Skeletal muscle tissue (tissue), 4 donors: ENCODE results near the gene RILPL1. TPM values are rescaled to one million over a fixed set of nuclear protein-coding genes. Genes with fewer than 3 reads are reported as not detected.
"Not testable (repeated sequence)": the region's sequence is repeated elsewhere in the genome, so short reads cannot be mapped to it uniquely, and the experiment has no call there.

Source experiments
- H3K27ac ChIP-seq: one replicate; pipeline ENCODE4 v1.7.0; 2013; ENCODE audit warnings: mild to moderate bottlenecking, low read depth, low read length, inconsistent platforms
- H3K27me3 ChIP-seq, 3 donors: one replicate each; pipeline ENCODE4 v1.7.0; 2013; ENCODE audit warnings: low read length in 3 of 3; ENCODE audit not compliant: control insufficient read depth in 3 of 3, insufficient read depth in 3 of 3
- H3K36me3 ChIP-seq, 3 donors: one replicate each; pipeline ENCODE4 v1.7.0; 2013; ENCODE audit warnings: low read length in 3 of 3; ENCODE audit not compliant: control insufficient read depth in 3 of 3, insufficient read depth in 3 of 3
- H3K4me1 ChIP-seq, 3 donors: one replicate each; pipeline ENCODE4 v1.7.0; 2013; ENCODE audit warnings: low read length in 3 of 3, mild to moderate bottlenecking in 3 of 3; ENCODE audit not compliant: control insufficient read depth in 3 of 3, insufficient read depth in 3 of 3
- H3K4me3 ChIP-seq, 3 donors: one replicate each; pipeline ENCODE4 v1.7.0; 2013; ENCODE audit warnings: low read length in 3 of 3
- H3K9ac ChIP-seq, 3 donors: one replicate each; pipeline ENCODE4 v1.7.0; 2013; ENCODE audit warnings: low read length in 3 of 3, mild to moderate bottlenecking in 3 of 3, moderate library complexity in 2 of 3, low read depth in 1 of 3
- H3K9me3 ChIP-seq, 3 donors: one replicate each; pipeline ENCODE4 v1.7.0; 2013; ENCODE audit warnings: low read length in 3 of 3; ENCODE audit not compliant: control insufficient read depth in 3 of 3
- total RNA-seq: library from RNA; depleted of rRNA; stranded (reverse); fragments of >200 nt; gene quantifications from one replicate; pipeline ENCODE4 v1.2.3, GENCODE V29; 2014
- donor health status: Osteomylitis.

Gene RILPL1
- total RNA-seq, 1 donor from 2014 or later = 5.2 TPM

GRCh38 chr12:123498126-123498825 lies 35.2 kb downstream of the RILPL1 start:
- Histone ChIP-seq H3K4me1 (peaks cover 16 to 20% (median 18%) of the 10 kb centered on the region in 3 donors), H3K36me3 (peaks cover 26 to 28% (median 27%) of the 10 kb centered on the region in 3 donors), H3K4me3 (no peak overlapping the region), H3K27me3 (no peaks in the 10 kb centered on the region), H3K9me3 (no peaks in the 10 kb centered on the region), H3K9ac (no peak overlapping the region), H3K27ac (no peak overlapping the region)

GRCh38 chr12:123497065-123497464 lies 36.5 kb downstream of the RILPL1 start:
- H3K27me3 ChIP-seq = no peaks in the 10 kb centered on the region
- H3K27ac ChIP-seq = no peak overlapping the region
- H3K9ac ChIP-seq = no peak overlapping the region
- peaks cover 25 to 28% (median 26%) of the 10 kb centered on the region in 3 donors for H3K4me1 ChIP-seq
- no peak overlapping the region for H3K4me3 ChIP-seq
- H3K36me3 ChIP-seq = peaks cover 26 to 28% (median 27%) of the 10 kb centered on the region in 3 donors
- no peaks in the 10 kb centered on the region for H3K9me3 ChIP-seq

GRCh38 chr12:123494124-123494851 lies 39.2 kb downstream of the RILPL1 start:
- Histone ChIP-seq H3K4me3 (peak overlapping the region; percentile 35 to 54 (median 38)), H3K36me3 (peaks cover 26 to 29% (median 27%) of the 10 kb centered on the region in 3 donors), H3K9ac (peak overlapping the region; percentile 63 to 77 (median 74)), H3K9me3 (no peaks in the 10 kb centered on the region), H3K4me1 (peaks cover 25 to 28% (median 26%) of the 10 kb centered on the region in 3 donors), H3K27me3 (no peaks in the 10 kb centered on the region), H3K27ac (peak overlapping the region; percentile 83)

- H3K27me3 ChIP-seq, H3K9me3 ChIP-seq, H3K4me3 ChIP-seq: not testable (repeated sequence)
- Histone ChIP-seq H3K27ac (peak overlapping the region; percentile 31), H3K4me1 (peaks cover 25 to 35% (median 28%) of the 10 kb centered on the region in 3 donors), H3K36me3 (peaks cover 11 to 18% (median 15%) of the 10 kb centered on the region in 3 donors), H3K9ac (peak overlapping the region in 1 of 3 donors; percentile 25)
Observed at GRCh38 chr12:123492339-123493039, 41.0 kb downstream of the RILPL1 start.

- no peaks in the 10 kb centered on the region for H3K27me3 ChIP-seq
- no peak overlapping the region for H3K9ac ChIP-seq
- no peak overlapping the region for H3K4me3 ChIP-seq
- H3K36me3 ChIP-seq = peaks cover 3 to 10% (median 9%) of the 10 kb centered on the region in 3 donors
- H3K27ac ChIP-seq = peak overlapping the region; percentile 23
- peaks cover 25 to 35% (median 28%) of the 10 kb centered on the region in 3 donors for H3K4me1 ChIP-seq
- no peaks in the 10 kb centered on the region for H3K9me3 ChIP-seq
Observed at GRCh38 chr12:123491481-123491880, 42.0 kb downstream of the RILPL1 start.

GRCh38 chr12:123491056-123491455 lies 42.5 kb downstream of the RILPL1 start:
- no peak overlapping the region for H3K9ac ChIP-seq
- H3K4me3 ChIP-seq = no peak overlapping the region
- no peaks in the 10 kb centered on the region for H3K27me3 ChIP-seq
- peaks cover 25 to 37% (median 28%) of the 10 kb centered on the region in 3 donors for H3K4me1 ChIP-seq
- H3K27ac ChIP-seq = peak overlapping the region; percentile 23
- no peaks in the 10 kb centered on the region for H3K9me3 ChIP-seq
- peaks cover 0 to 6% (median 6%) of the 10 kb centered on the region in 3 donors for H3K36me3 ChIP-seq

GRCh38 chr12:123490089-123490488 lies 43.4 kb downstream of the RILPL1 start:
- Histone ChIP-seq H3K9me3 (no peaks in the 10 kb centered on the region), H3K4me1 (peaks cover 24 to 40% (median 31%) of the 10 kb centered on the region in 3 donors), H3K27me3 (no peaks in the 10 kb centered on the region), H3K27ac (no peak overlapping the region), H3K9ac (no peak overlapping the region), H3K4me3 (no peak overlapping the region), H3K36me3 (peaks cover 0 to 12% (median 11%) of the 10 kb centered on the region in 3 donors)

- Histone ChIP-seq H3K9me3 (no peaks in the 10 kb centered on the region), H3K4me1 (peaks cover 19 to 35% (median 26%) of the 10 kb centered on the region in 3 donors), H3K9ac (no peak overlapping the region), H3K4me3 (no peak overlapping the region), H3K36me3 (peaks cover 0 to 15% (median 11%) of the 10 kb centered on the region in 3 donors), H3K27ac (no peak overlapping the region), H3K27me3 (no peaks in the 10 kb centered on the region)
Observed at GRCh38 chr12:123489580-123489979, 43.9 kb downstream of the RILPL1 start.

GRCh38 chr12:123488539-123489230 lies 44.8 kb downstream of the RILPL1 start:
- Histone ChIP-seq H3K36me3 (peaks cover 0 to 19% (median 18%) of the 10 kb centered on the region in 3 donors), H3K27me3 (no peaks in the 10 kb centered on the region), H3K4me1 (peaks cover 13 to 29% (median 18%) of the 10 kb centered on the region in 3 donors), H3K9me3 (no peaks in the 10 kb centered on the region), H3K4me3 (no peak overlapping the region), H3K9ac (no peak overlapping the region), H3K27ac (peak overlapping the region; percentile 36)
